Naive B cell (primary cell): ENCODE results near the gene FBXO17. TPM values are rescaled to one million over a fixed set of nuclear protein-coding genes. Genes with fewer than 3 reads are reported as not detected.
A peak's percentile ranks its signal among the peaks of the same experiment; 100 is the strongest.

Experiments
- ATAC-seq, 2 donors: fragments of 150-1000 bp; cut with Tn5 transposase; 2 replicates each; pipeline ENCODE4 v1.10.0; 2021; ENCODE audit warnings: low read depth in 2 of 2, mild to moderate bottlenecking in 2 of 2, moderate library complexity in 2 of 2
- DNase-seq: peaks from one replicate; pipeline ENCODE4 v3.0.0; 2022
- H3K27ac Mint-ChIP-seq, 6 donors: one replicate each; pipeline ENCODE4 v1.8.0; 2020 to 2022; ENCODE audit warnings: mild to moderate bottlenecking in 6 of 6, mixed read lengths in 6 of 6, moderate library complexity in 5 of 6, inconsistent platforms in 2 of 6
- H3K27me3 Mint-ChIP-seq, 3 donors: one replicate each; pipeline ENCODE4 v1.8.0; 2021 to 2022; ENCODE audit warnings: mixed read lengths in 3 of 3, mild to moderate bottlenecking in 1 of 3
- H3K36me3 Mint-ChIP-seq, 2 donors: one replicate each; pipeline ENCODE4 v1.8.0; 2020 to 2022; ENCODE audit warnings: mixed read lengths in 2 of 2, inconsistent platforms in 1 of 2, mild to moderate bottlenecking in 1 of 2
- H3K4me1 Mint-ChIP-seq, 3 donors: one replicate each; pipeline ENCODE4 v1.8.0; 2020 to 2022; ENCODE audit warnings: mixed read lengths in 3 of 3, inconsistent platforms in 1 of 3, mild to moderate bottlenecking in 1 of 3, moderate library complexity in 1 of 3
- H3K4me3 Mint-ChIP-seq, 8 donors: one replicate each; pipeline ENCODE4 v1.8.0; 2020 to 2022; ENCODE audit warnings: mild to moderate bottlenecking in 8 of 8, mixed read lengths in 8 of 8, moderate library complexity in 8 of 8, inconsistent platforms in 2 of 8
- H3K9me3 Mint-ChIP-seq, 7 donors: one replicate each; pipeline ENCODE4 v1.8.0; 2020 to 2022; ENCODE audit warnings: mixed read lengths in 7 of 7, mild to moderate bottlenecking in 5 of 7, inconsistent platforms in 2 of 7, moderate library complexity in 1 of 7
- polyA plus RNA-seq, 6 donors: library from polyadenylated mRNA; unstranded; fragments of 300-500 nt; fragmentation: Illumina TruSeq; gene quantifications; one replicate each; pipeline ENCODE4 v1.2.3, GENCODE V29; 2021; ENCODE audit warnings: low read depth in 6 of 6

FBXO17 gene, protein sequence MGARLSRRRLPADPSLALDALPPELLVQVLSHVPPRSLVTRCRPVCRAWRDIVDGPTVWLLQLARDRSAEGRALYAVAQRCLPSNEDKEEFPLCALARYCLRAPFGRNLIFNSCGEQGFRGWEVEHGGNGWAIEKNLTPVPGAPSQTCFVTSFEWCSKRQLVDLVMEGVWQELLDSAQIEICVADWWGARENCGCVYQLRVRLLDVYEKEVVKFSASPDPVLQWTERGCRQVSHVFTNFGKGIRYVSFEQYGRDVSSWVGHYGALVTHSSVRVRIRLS
- not detected for polyA plus RNA-seq

DNA sequence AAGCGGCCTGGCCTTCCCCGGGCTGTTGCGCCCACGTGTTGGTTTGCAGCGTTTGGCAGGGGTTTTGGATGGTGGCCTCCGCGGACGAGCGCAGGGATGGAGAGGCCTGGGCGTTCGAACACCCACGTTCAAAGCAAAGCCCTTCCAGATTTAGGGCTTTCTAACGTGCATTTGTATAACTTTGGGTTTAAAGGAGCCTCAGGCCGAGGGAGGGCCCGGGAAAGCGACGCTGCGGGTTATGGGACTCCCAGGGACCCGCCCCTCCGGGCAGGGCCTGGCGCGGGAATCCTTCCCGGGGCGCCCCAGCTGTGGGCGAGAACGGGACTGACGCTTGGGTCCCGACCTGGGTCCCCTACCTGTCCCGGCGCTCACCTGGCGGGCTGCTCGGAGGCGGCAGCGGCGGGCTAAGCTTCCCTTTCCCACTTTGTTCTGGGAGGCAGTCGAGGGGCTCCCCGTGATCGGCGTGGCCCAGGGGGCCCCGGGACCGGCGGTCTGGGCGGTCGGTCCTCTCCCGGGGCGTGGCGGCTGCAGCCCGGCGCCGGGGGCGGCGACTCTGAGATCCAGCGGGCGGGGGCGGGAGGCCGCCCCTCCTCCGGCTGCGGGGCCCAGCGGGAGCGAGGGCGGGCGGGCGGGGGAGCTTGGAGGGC lies at the start of gene FBXO17:
FBXO17 (minus strand) TSS at position 529 of the 647 bp plus-strand sequence. CDS start 25,423 bp downstream, outside the sequence.
- peaks cover 0 to 10% (median 6%) of the 10 kb centered on the region in 7 donors for H3K9me3 Mint-ChIP-seq
- DNase-seq: no peak
- H3K27ac Mint-ChIP-seq: no peak within 1 kb of the TSS
- no peak for ATAC-seq
- peaks cover 4 to 12% of the 10 kb centered on the region in 2 donors for H3K36me3 Mint-ChIP-seq
- peak within 1 kb of the TSS in 7 of 8 donors; percentile 49 to 80 (median 68) for H3K4me3 Mint-ChIP-seq
- peaks cover 7 to 9% (median 8%) of the 10 kb centered on the region in 3 donors for H3K4me1 Mint-ChIP-seq
- peaks cover 34 to 74% (median 36%) of the 10 kb centered on the region in 3 donors for H3K27me3 Mint-ChIP-seq

DNA sequence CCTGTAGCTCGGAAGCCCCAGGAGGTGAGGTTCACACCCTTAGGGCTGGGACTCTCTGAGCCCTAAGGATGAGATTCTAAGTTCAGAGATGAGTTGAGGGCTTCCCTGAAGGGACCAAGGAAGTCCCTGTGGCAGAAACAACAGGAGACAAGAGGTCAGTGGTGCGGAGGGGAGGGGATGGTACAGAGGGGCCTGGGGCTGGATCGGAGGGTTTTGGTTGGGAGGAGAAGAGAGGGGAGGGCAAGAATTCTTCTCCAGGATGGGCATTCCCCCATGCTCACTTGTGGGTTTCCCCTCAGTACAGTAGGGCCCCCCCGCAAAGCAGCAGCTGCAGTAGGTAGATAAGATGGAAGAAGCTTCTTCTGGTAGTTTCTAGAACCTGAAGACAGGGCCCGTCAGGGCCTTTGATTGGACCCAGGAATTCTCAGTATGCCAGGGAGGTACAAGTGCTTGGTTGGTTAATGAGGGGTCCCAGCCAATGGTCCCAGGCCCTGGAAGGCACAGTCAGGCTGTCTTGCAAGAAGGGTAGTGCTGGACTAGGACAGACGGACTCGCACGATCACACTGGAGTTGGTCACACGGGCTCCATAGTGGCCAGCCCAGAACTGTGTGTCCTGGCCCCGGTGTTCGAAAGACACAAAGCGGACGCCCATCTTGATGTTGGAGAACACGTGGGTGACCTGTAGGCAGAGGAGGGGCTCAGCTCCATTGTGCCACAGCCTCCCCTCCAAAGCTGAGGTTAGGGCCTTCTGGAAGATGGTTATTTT lies 49.5 kb upstream of the FBXO17 start:
- H3K4me3 Mint-ChIP-seq: peak overlapping the region in 1 of 8 donors; percentile 20
- peaks cover 4 to 8% of the 10 kb centered on the region in 2 donors for H3K36me3 Mint-ChIP-seq
- H3K27me3 Mint-ChIP-seq: peaks cover 8 to 41% (median 20%) of the 10 kb centered on the region in 3 donors

GRCh38 chr19:39021063-39021462 lies 45.5 kb upstream of the FBXO17 start:
- no peak overlapping the region for H3K27ac Mint-ChIP-seq
- H3K4me1 Mint-ChIP-seq: no peaks in the 10 kb centered on the region
- no peaks in the 10 kb centered on the region for H3K36me3 Mint-ChIP-seq
- peaks cover 11 to 21% (median 13%) of the 10 kb centered on the region in 3 donors for H3K27me3 Mint-ChIP-seq
- no peak overlapping the region for H3K4me3 Mint-ChIP-seq
- DNase-seq: no peak
- peaks cover 0 to 11% (median 5%) of the 10 kb centered on the region in 7 donors for H3K9me3 Mint-ChIP-seq
- ATAC-seq: no peak

More for the DNA sequence above, 49.5 kb upstream of the FBXO17 start:
- no peak for DNase-seq
- ATAC-seq: no peak
- Mint-ChIP-seq H3K4me1 (peaks cover 0 to 2% (median 0%) of the 10 kb centered on the region in 3 donors), H3K9me3 (peaks cover 4 to 18% (median 6%) of the 10 kb centered on the region in 7 donors), H3K27ac (no peak overlapping the region)

- no peak overlapping the region for H3K4me3 Mint-ChIP-seq
- peaks cover 0 to 11% (median 4%) of the 10 kb centered on the region in 7 donors for H3K9me3 Mint-ChIP-seq
- no peak overlapping the region for H3K27ac Mint-ChIP-seq
- DNase-seq (no peak), ATAC-seq (no peak)
- H3K4me1 Mint-ChIP-seq: no peaks in the 10 kb centered on the region
- no peaks in the 10 kb centered on the region for H3K36me3 Mint-ChIP-seq
- H3K27me3 Mint-ChIP-seq: peaks cover 7 to 14% (median 12%) of the 10 kb centered on the region in 3 donors
These were observed 42.1 kb upstream of the FBXO17 start for GRCh38 chr19:39017646-39018045.

- ATAC-seq: no peak
- peaks cover 0 to 11% (median 4%) of the 10 kb centered on the region in 7 donors for H3K9me3 Mint-ChIP-seq
- no peaks in the 10 kb centered on the region for H3K36me3 Mint-ChIP-seq
- no peak for DNase-seq
- H3K4me1 Mint-ChIP-seq: no peaks in the 10 kb centered on the region
- H3K4me3 Mint-ChIP-seq: no peak overlapping the region
- H3K27me3 Mint-ChIP-seq: peaks cover 7 to 14% (median 12%) of the 10 kb centered on the region in 3 donors
- H3K27ac Mint-ChIP-seq: no peak overlapping the region
These were observed 41.5 kb upstream of the FBXO17 start for GRCh38 chr19:39017026-39017425.

GRCh38 chr19:39014037-39014436 lies 38.5 kb upstream of the FBXO17 start:
- no peak for DNase-seq
- H3K4me3 Mint-ChIP-seq: no peak overlapping the region
- peaks cover 0 to 6% (median 0%) of the 10 kb centered on the region in 7 donors for H3K9me3 Mint-ChIP-seq
- ATAC-seq: no peak
- peaks cover 7 to 14% (median 9%) of the 10 kb centered on the region in 3 donors for H3K27me3 Mint-ChIP-seq
- no peaks in the 10 kb centered on the region for H3K36me3 Mint-ChIP-seq
- H3K27ac Mint-ChIP-seq: no peak overlapping the region
- H3K4me1 Mint-ChIP-seq: no peaks in the 10 kb centered on the region

GRCh38 chr19:39009001-39009400 lies 33.5 kb upstream of the FBXO17 start:
- DNase-seq: no peak
- Mint-ChIP-seq H3K4me1 (no peaks in the 10 kb centered on the region), H3K4me3 (no peak overlapping the region), H3K9me3 (peaks cover 0 to 2% (median 0%) of the 10 kb centered on the region in 7 donors), H3K27me3 (peaks cover 7 to 11% (median 7%) of the 10 kb centered on the region in 3 donors), H3K36me3 (no peaks in the 10 kb centered on the region), H3K27ac (no peak overlapping the region)
- ATAC-seq: no peak

DNA sequence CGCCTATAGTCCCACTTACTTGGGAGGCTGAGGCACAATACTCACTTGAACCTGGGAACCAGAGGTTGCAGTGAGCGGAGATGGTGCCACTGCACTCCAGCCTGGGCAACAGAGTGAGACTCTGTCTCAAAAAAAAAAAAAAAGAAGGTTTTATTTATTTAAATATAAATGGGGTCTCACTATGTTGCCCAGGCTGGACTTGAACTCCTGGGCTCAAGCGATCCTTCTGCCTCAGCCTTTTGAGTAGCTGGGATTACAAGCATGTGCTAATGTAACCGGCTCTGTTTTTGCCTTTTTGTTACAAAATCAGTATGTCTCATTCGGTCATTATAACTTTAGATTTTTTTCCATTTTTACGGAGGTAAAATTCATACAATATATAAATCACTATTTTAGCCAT lies 32.6 kb upstream of the FBXO17 start:
- Mint-ChIP-seq H3K4me3 (no peak overlapping the region), H3K27ac (no peak overlapping the region), H3K36me3 (no peaks in the 10 kb centered on the region), H3K4me1 (no peaks in the 10 kb centered on the region), H3K27me3 (peaks cover 7 to 11% (median 7%) of the 10 kb centered on the region in 3 donors), H3K9me3 (peaks cover 0 to 2% (median 0%) of the 10 kb centered on the region in 7 donors)
- ATAC-seq (no peak), DNase-seq (no peak)

DNA sequence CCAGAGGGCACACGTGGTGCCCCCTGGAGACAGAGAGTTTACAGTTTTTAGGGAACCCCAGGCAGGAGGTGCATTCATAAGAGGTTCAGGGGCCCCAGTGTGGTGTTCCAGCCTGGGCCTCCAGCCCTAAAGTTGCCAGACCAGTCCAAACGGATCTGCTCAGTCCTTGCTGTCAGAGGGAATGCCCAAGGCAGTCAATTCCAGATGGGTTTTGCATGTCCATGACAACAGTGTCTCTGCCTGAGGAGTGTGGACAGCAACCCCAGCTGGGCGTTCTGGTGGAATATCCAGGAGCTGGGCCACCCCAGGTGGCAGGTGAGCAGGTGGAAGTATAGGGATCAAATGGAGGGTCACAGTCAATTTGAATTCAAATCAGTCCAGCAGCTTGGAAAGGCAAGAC lies 31.6 kb upstream of the FBXO17 start:
- no peak for ATAC-seq
- peaks cover 0 to 2% (median 0%) of the 10 kb centered on the region in 7 donors for H3K9me3 Mint-ChIP-seq
- H3K27ac Mint-ChIP-seq: no peak overlapping the region
- no peak overlapping the region for H3K4me3 Mint-ChIP-seq
- no peaks in the 10 kb centered on the region for H3K36me3 Mint-ChIP-seq
- H3K4me1 Mint-ChIP-seq: no peaks in the 10 kb centered on the region
- peaks cover 7 to 16% (median 7%) of the 10 kb centered on the region in 3 donors for H3K27me3 Mint-ChIP-seq
- no peak for DNase-seq

DNA sequence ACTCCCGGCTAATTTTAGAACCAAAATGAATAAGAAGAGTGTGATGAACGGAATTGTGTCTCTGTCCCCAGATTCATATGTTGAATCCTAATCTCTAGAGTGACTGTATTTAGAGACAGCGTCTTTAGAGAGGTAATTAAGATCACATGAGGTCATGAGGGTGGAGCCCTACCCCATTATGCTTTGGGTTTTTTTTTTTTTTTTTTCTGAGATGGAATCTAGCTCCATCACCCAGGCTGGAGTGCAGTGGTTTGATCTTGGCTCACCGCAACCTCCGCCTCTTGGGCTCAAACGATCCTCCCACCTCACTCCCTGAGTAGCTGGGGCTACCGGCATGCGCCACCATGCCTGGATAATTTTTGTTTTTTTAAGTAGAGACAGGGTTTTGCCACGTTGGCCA lies 28.9 kb upstream of the FBXO17 start:
- DNase-seq (no peak), ATAC-seq (no peak)
- Mint-ChIP-seq H3K27ac (no peak overlapping the region), H3K27me3 (peaks cover 7 to 25% (median 15%) of the 10 kb centered on the region in 3 donors), H3K4me3 (peak overlapping the region in 1 of 8 donors; percentile 29), H3K36me3 (no peaks in the 10 kb centered on the region), H3K4me1 (no peaks in the 10 kb centered on the region), H3K9me3 (peaks cover 0 to 2% (median 0%) of the 10 kb centered on the region in 7 donors)

DNA sequence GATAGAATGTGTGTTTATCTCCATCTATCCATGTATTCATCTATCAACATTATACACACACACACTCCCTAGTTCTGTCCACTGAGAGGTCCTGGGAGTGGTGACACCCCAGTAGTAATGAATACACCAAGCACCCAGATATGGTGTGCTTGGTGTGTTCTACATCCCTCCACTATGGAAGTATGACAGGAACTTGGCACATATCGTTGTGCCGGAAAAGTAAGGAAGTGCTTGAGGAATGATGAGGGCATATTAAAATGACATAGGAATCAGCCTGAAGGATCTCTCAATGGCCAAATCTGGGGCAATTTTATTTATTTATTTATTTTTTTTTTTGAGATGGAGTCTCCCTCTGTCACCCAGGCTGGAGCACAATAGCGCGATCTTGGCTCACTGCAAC lies 28.3 kb upstream of the FBXO17 start:
- no peak for ATAC-seq
- peaks cover 10 to 31% (median 15%) of the 10 kb centered on the region in 3 donors for H3K27me3 Mint-ChIP-seq
- no peak for DNase-seq

DNA sequence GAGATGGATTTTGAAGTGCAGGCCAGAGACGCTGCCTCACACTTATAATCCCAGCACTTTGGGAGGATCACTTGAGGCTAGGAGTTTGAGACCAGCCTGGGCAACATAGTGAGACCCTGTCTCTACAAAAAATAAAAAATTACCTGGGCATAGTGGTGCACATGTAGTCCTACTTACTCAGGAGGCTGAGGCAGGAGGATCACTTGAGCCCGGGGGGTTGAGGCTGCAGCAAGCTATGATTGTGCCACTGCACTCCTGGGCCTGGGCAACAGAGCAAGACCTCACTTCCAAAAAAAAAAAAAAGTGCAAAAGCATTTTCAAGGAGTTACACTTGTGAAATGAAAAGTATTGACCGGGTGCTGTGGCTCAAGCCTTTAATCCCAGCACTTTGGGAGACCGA lies 27.6 kb upstream of the FBXO17 start:
- H3K9me3 Mint-ChIP-seq: no peaks in the 10 kb centered on the region
- H3K27ac Mint-ChIP-seq: no peak overlapping the region
- no peaks in the 10 kb centered on the region for H3K4me1 Mint-ChIP-seq
- peaks cover 12 to 32% (median 15%) of the 10 kb centered on the region in 3 donors for H3K27me3 Mint-ChIP-seq
- H3K4me3 Mint-ChIP-seq: no peak overlapping the region
- H3K36me3 Mint-ChIP-seq: no peaks in the 10 kb centered on the region
- DNase-seq (no peak), ATAC-seq (no peak)

More for the DNA sequence above, 28.3 kb upstream of the FBXO17 start:
- Mint-ChIP-seq H3K36me3 (no peaks in the 10 kb centered on the region), H3K4me1 (no peaks in the 10 kb centered on the region), H3K4me3 (no peak overlapping the region), H3K27ac (no peak overlapping the region), H3K9me3 (no peaks in the 10 kb centered on the region)

DNA sequence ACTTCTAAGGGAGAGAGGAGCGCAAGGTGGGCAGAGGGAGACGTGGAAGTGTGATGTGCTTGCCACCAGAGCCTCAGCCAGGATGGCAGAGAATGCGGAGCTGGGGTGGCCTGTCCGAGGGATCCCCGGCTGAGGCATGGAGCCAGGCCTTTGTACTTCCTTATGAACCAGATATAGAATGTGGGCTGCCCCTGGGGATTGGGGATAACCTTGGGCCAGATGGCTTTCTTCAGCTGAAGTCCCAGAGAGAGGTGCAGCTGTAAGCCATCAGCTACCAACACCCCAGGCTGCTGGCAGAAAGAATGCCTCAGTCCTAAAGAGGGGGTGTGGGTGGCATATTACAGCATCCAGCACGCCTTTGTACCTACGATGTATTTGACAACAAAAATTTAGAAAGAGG lies 25.5 kb upstream of the FBXO17 start:
- peak overlapping the region in 1 of 6 donors; percentile 77 for H3K27ac Mint-ChIP-seq
- ATAC-seq (no peak), DNase-seq (no peak)
- H3K9me3 Mint-ChIP-seq: peaks cover 0 to 3% (median 0%) of the 10 kb centered on the region in 7 donors
- peaks cover 13 to 27% (median 23%) of the 10 kb centered on the region in 3 donors for H3K27me3 Mint-ChIP-seq
- no peaks in the 10 kb centered on the region for H3K36me3 Mint-ChIP-seq
- no peaks in the 10 kb centered on the region for H3K4me1 Mint-ChIP-seq
- no peak overlapping the region for H3K4me3 Mint-ChIP-seq
